GM12878 (cell line): ENCODE data around the gene SRRM3. TPM values are rescaled to one million over a fixed set of nuclear protein-coding genes. Genes with fewer than 3 reads are reported as not detected.

Source experiments
- ATAC-seq: fragments of 200-7000 bp; cut with Tn5 transposase; 3 replicates; pipeline ENCODE4 v1.9.1; 2020; ENCODE audit warnings: mild to moderate bottlenecking, moderate library complexity
- BruUV-seq: library from RNA; stranded (reverse); fragments of 400-500 nt; replicated peaks from 2 replicates; lab custom pipeline; 2021; lab: Mats Ljungman, UMichigan
- CTCF ChIA-PET: fragments of 300-600 bp; sonication (Branson Sonifier 250); formaldehyde crosslinking; extraction: SDS; loops from one replicate; lab custom pipeline; 2021; ENCODE audit warnings: inconsistent platforms; lab: Yijun Ruan, JAX
- POLR2A ChIA-PET: fragments of 350-600 bp; formaldehyde crosslinking; extraction: SDS; loops from one replicate; lab custom pipeline; 2021; ENCODE audit warnings: inconsistent platforms; lab: Charles Lee
- RAD21 ChIA-PET: fragments of 300-600 bp; sonication (Branson Sonifier 250); formaldehyde crosslinking; loops from one replicate; lab custom pipeline; 2023; ENCODE audit warnings: antibody characterized with exemption; ENCODE audit not compliant: unreplicated experiment; lab: Charles Lee
- SMC1A ChIA-PET: fragments of 300-600 bp; sonication (Branson Sonifier 250); formaldehyde crosslinking; loops from one replicate; lab custom pipeline; 2023; ENCODE audit not compliant: unreplicated experiment, uncharacterized antibody; lab: Charles Lee
- DNase-seq: peaks from one replicate; pipeline ENCODE4 v3.0.0-alpha.2; 2011; ENCODE audit warnings: low read depth, low spot score
- FAIRE-seq: peaks from 3 replicates; lab custom pipeline; 2011; peaks lifted over from hg19 to GRCh38; lab: Jason Lieb, UNC
- H2AFZ ChIP-seq: 2 replicates; pipeline ENCODE4 v1.6.0; 2011; ENCODE audit warnings: low read depth, low read length, control low read depth; ENCODE audit not compliant: control insufficient read depth
- H3K27ac ChIP-seq: 2 replicates; pipeline ENCODE4 v1.5.1; 2011; ENCODE audit warnings: control low read depth; ENCODE audit not compliant: control insufficient read depth, insufficient read depth
- H3K27me3 ChIP-seq, 2 experiments: replicated peaks in 1 of 2; 2 replicates each; pipeline versions ENCODE4 v1.6.0 to v1.6.1; 2011; ENCODE audit warnings: low read length in 1 of 2; ENCODE audit not compliant: control insufficient read depth in 2 of 2, insufficient read depth in 2 of 2
- H3K36me3 ChIP-seq, 2 experiments: 2 replicates each; pipeline ENCODE4 v1.5.1; 2011; ENCODE audit warnings: low read length in 1 of 2; ENCODE audit not compliant: control insufficient read depth in 2 of 2, insufficient read depth in 2 of 2
- H3K4me1 ChIP-seq: 2 replicates; pipeline ENCODE4 v1.6.1; 2011; ENCODE audit warnings: mild to moderate bottlenecking, low read length, moderate library complexity, mixed read lengths; ENCODE audit not compliant: control insufficient read depth, insufficient read depth
- H3K4me2 ChIP-seq: 2 replicates; pipeline ENCODE4 v1.6.0; 2011; ENCODE audit warnings: control low read depth; ENCODE audit not compliant: control insufficient read depth, insufficient read depth
- H3K4me3 ChIP-seq: fragments of 200-600 bp; sonication (generic); 2 replicates; pipeline ENCODE4 v1.5.1; 2016
- H3K79me2 ChIP-seq: 2 replicates; pipeline ENCODE4 v1.6.0; 2011; ENCODE audit warnings: low read length; ENCODE audit not compliant: control insufficient read depth, insufficient read depth
- H3K9ac ChIP-seq: 2 replicates; pipeline ENCODE4 v1.8.0; 2011; ENCODE audit warnings: low read length, control low read depth, mixed read lengths; ENCODE audit not compliant: control insufficient read depth, insufficient read depth
- H3K9me3 ChIP-seq: replicated peaks from 3 replicates; pipeline ENCODE4 v1.5.1; 2011; ENCODE audit warnings: mild to moderate bottlenecking, low read length; ENCODE audit not compliant: control insufficient read depth, insufficient read depth
- H4K20me1 ChIP-seq: 2 replicates; pipeline ENCODE4 v1.6.0; 2011; ENCODE audit not compliant: control insufficient read depth, insufficient read depth
- CHD2 ChIP-seq: IDR thresholded peaks from 2 replicates; pipeline ENCODE4 v1.6.1; 2011; ENCODE audit warnings: low read depth, low read length, improper control_type of control experiment, borderline replicate concordance
- EED ChIP-seq: sonication (generic); IDR thresholded peaks from 2 replicates; pipeline ENCODE4 v1.6.1; 2016; ENCODE audit warnings: antibody characterized with exemption, low read depth
- EZH2 ChIP-seq: IDR thresholded peaks from 2 replicates; pipeline ENCODE4 v1.6.1; 2012; ENCODE audit warnings: low read depth, mild to moderate bottlenecking, control low read depth, inconsistent platforms, low read length, borderline replicate concordance; ENCODE audit not compliant: control insufficient read depth
- FOXK2 ChIP-seq: fragments of 450-650 bp; IDR thresholded peaks from 2 replicates; pipeline ENCODE4 v1.6.1; 2017; ENCODE audit warnings: mild to moderate bottlenecking, moderate library complexity
- IRF3 ChIP-seq: fragments of 450-650 bp; IDR thresholded peaks from 2 replicates; pipeline ENCODE4 v1.6.1; 2014; ENCODE audit warnings: mild to moderate bottlenecking
- MEF2A ChIP-seq: IDR thresholded peaks from 2 replicates; pipeline ENCODE4 v1.6.1; 2011; ENCODE audit warnings: low read depth, mild to moderate bottlenecking, low read length, moderate library complexity; ENCODE audit not compliant: insufficient read depth
- POLR2AphosphoS5 ChIP-seq: IDR thresholded peaks from 2 replicates; pipeline ENCODE4 v1.6.1; 2011; ENCODE audit warnings: mild to moderate bottlenecking, low read length, inconsistent platforms
- POU2F2 ChIP-seq: IDR thresholded peaks from 3 replicates; pipeline ENCODE4 v1.6.1; 2011; ENCODE audit warnings: low read depth, mild to moderate bottlenecking, low read length, borderline replicate concordance
- SMAD1 ChIP-seq: fragments of 450-650 bp; IDR thresholded peaks from 2 replicates; pipeline ENCODE4 v1.6.1; 2018; ENCODE audit warnings: mild to moderate bottlenecking, low read depth; ENCODE audit not compliant: partially characterized antibody
- SUPT20H ChIP-seq: IDR thresholded peaks from 2 replicates; pipeline ENCODE4 v1.6.1; 2011; ENCODE audit warnings: low read depth, mild to moderate bottlenecking, low read length, moderate library complexity, borderline replicate concordance; ENCODE audit not compliant: control insufficient read depth
- ZNF274 ChIP-seq: IDR thresholded peaks from one replicate; pipeline ENCODE4 v1.8.0; 2011; ENCODE audit not compliant: insufficient read length, insufficient read depth
- WGBS: methylation state at CpG from one replicate; pipeline ENCODE4 v1.1.6; 2016; ENCODE audit warnings: low lambda C conversion rate; ENCODE audit not compliant: insufficient replicate concordance, insufficient coverage; ENCODE audit errors: missing lambda C conversion rate; 5-methylcytosine and 5-hydroxymethylcytosine counted together
- in situ Hi-C: fragments of 300-500 bp; cut with MboI; formaldehyde crosslinking; loops from 9 replicates; pipeline ENCODE4 v1.14.3; 2018; ENCODE audit warnings: mixed read lengths
- intact Hi-C: fragments of 100-400 bp; cut with micrococcal nuclease; formaldehyde crosslinking; loops from one replicate; pipeline ENCODE4 v1.14.2; 2022; ENCODE audit not compliant: unreplicated experiment
- polyA plus RNA-seq, 11 experiments: library from polyadenylated mRNA; depleted of rRNA in 4 of 11; unstranded in 6 of 11; stranded (reverse) in 5 of 11; fragments of >200 nt; fragmentation: Nextera tagmentation in 4 of 11; fragmentation: Illumina TruSeq in 1 of 11; extraction: Ambion mirVana in 4 of 11; extraction: Trizol in 1 of 11; gene quantifications; 1 replicate in 1 of 11; 2 replicates in 10 of 11; pipeline versions ENCODE4 v1.2.1 to v1.2.3, GENCODE V29; 2011 to 2016; ENCODE audit warnings: inconsistent platforms in 2 of 11, missing spikeins in 2 of 11, low read depth in 1 of 11
- total RNA-seq, 4 experiments: library from RNA; depleted of rRNA in 3 of 4; stranded (reverse); fragments of >200 nt in 3 of 4; fragmentation: Illumina TruSeq in 1 of 4; extraction: Trizol in 1 of 4; gene quantifications; 2 replicates each; pipeline versions ENCODE4 v1.2.1 to v1.2.3, GENCODE V29; 2013 to 2021

The SRRM3 gene
- total and polyA plus RNA-seq, 10 of the 15 experiments (the other 5 are each of a cell fraction or from before 2014, with no cell fraction given): 0.03 to 0.15 (median 0.05) TPM; not detected in 6

DNA sequence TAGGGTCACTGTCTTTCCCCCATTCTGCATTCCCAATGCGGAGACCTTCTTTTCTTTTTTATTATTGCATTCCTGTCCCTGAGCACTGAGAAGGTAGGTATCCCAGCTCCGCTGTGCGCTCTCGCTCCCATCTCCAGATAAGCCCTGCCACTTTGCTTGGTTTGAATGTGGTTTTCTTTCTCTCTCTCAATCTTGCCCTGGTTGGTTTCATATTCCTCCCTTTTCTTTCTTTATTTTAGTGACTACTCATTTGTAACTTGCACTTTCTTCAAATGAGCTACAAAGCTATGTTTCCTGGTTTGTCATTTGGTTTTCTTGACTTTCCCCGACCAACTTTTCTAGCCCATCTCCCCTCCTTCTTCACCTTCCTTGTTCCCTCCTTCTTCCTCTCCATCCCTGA is 71.8 kb downstream of the SRRM3 start:
- ATAC-seq (no peak; the same call in 2 of the 3 replicates), FAIRE-seq (peak; percentile 61), DNase-seq (no peak)
- SMC1A ChIA-PET: interaction anchor here (1.6 kb wide), 1 partner anchor 8 kb away, joined by 5 read pairs; no protein-coding TSS in a partner anchor
- H2AFZ ChIP-seq: peak overlapping the region; percentile 90
- POLR2A ChIA-PET: no interaction called here
- no peaks in the 10 kb centered on the region for H3K9me3 ChIP-seq
- peaks cover 16% of the 10 kb centered on the region for H3K4me1 ChIP-seq
- H3K4me3 ChIP-seq: peak overlapping the region; percentile 61; the same call in 1 of the 2 replicates
- no peaks in the 10 kb centered on the region for H4K20me1 ChIP-seq
- peak overlapping the region; percentile 60 for H3K9ac ChIP-seq
- no peaks in the 10 kb centered on the region for H3K27me3 ChIP-seq
- CTCF ChIA-PET: interaction anchor here (0.7 to 4.0 kb wide), 3 partner anchors 11 to 155 kb away, joined by 3 to 23 read pairs (median 7); no protein-coding TSS in a partner anchor
- no TSS peak for BruUV-seq
- 0 out of 2 replicates have a peak overlapping the region, but pooled peaks have one; percentile 56 for H3K27ac ChIP-seq
- in situ Hi-C loops (no loop called here), intact Hi-C loops (no loop called here)
- TF ChIP-seq POLR2AphosphoS5 (no peak), SUPT20H (no peak), FOXK2 (no peak), POU2F2 (no peak), IRF3 (no peak), EED (no peak), SMAD1 (no peak), ZNF274 (no peak), MEF2A (no peak), EZH2 (no peak), CHD2 (no peak)
- H3K36me3 ChIP-seq: no peaks in the 10 kb centered on the region
- RAD21 ChIA-PET: interaction anchor here (1.0 kb wide), 1 partner anchor 18 kb away, joined by 3 read pairs; no protein-coding TSS in a partner anchor
- no peaks in the 10 kb centered on the region for H3K79me2 ChIP-seq
- WGBS: 66% methylated on average over 5 of the region's 5 CpGs
- peak overlapping the region; percentile 79 for H3K4me2 ChIP-seq
